ENCODE results near the gene COQ10B. TPM values are rescaled to one million over a fixed set of nuclear protein-coding genes. Genes with fewer than 3 reads are reported as not detected.
A peak's percentile ranks its signal among the peaks of the same experiment; 100 is the strongest.

Gene COQ10B
- total and polyA plus RNA-seq, 5 donors from 2014 or later, result 49.2 to 73.9 (median 55.4) TPM

- Mint-ChIP-seq H3K36me3 (peaks cover 15% of the 10 kb centered on the region), H3K4me3 (peak overlapping the region in 1 of 4 donors; percentile 71), H3K9me3 (no peaks in the 10 kb centered on the region), H3K4me1 (peaks cover 11 to 39% (median 23%) of the 10 kb centered on the region in 4 donors), H3K27ac (no peak overlapping the region), H3K27me3 (peaks cover 1% of the 10 kb centered on the region)
- Histone ChIP-seq H3K9me3 (ENCODE audit: control insufficient read depth in 2 of 2, low read length in 2 of 2) (no peaks in the 10 kb centered on the region), H3K4me3 (ENCODE audit: low read depth, low read length) (no peak overlapping the region), H3K4me1 (ENCODE audit: control insufficient read depth, insufficient read depth, low read length, poor library complexity, severe bottlenecking) (peaks cover 30% of the 10 kb centered on the region), H3K27ac (ENCODE audit: insufficient read depth, low read length, poor library complexity, severe bottlenecking) (no peak overlapping the region), H3K36me3 (ENCODE audit: control insufficient read depth, insufficient read depth, low read length) (peaks cover 15% of the 10 kb centered on the region), H3K27me3 (ENCODE audit: control insufficient read depth, insufficient read depth, low read length) (no peaks in the 10 kb centered on the region)
- DNase-seq (no peak), ATAC-seq (ENCODE audit: low read depth in 2 of 2) (no peak)
Measured at GRCh38 chr2:197504000-197504399, 50.6 kb downstream of the COQ10B start.

GRCh38 chr2:197504512-197504911, 51.2 kb downstream of the COQ10B start:
- no peak for DNase-seq
- H3K36me3 ChIP-seq (ENCODE audit: control insufficient read depth, insufficient read depth, low read length), result peaks cover 15% of the 10 kb centered on the region
- no peaks in the 10 kb centered on the region for H3K27me3 Mint-ChIP-seq
- H3K9me3 ChIP-seq (ENCODE audit: control insufficient read depth in 2 of 2, low read length in 2 of 2), result no peaks in the 10 kb centered on the region
- H3K4me3 Mint-ChIP-seq, result no peak overlapping the region
- H3K36me3 Mint-ChIP-seq, result peaks cover 15% of the 10 kb centered on the region
- peaks cover 27% of the 10 kb centered on the region for H3K4me1 ChIP-seq (ENCODE audit: control insufficient read depth, insufficient read depth, low read length, poor library complexity, severe bottlenecking)
- no peaks in the 10 kb centered on the region for H3K27me3 ChIP-seq (ENCODE audit: control insufficient read depth, insufficient read depth, low read length)
- no peak for ATAC-seq (ENCODE audit: low read depth in 2 of 2)
- no peaks in the 10 kb centered on the region for H3K9me3 Mint-ChIP-seq
- peak overlapping the region in 1 of 3 donors; percentile 48 for H3K27ac Mint-ChIP-seq
- no peak overlapping the region for H3K4me3 ChIP-seq (ENCODE audit: low read depth, low read length)
- peaks cover 11 to 39% (median 23%) of the 10 kb centered on the region in 4 donors for H3K4me1 Mint-ChIP-seq
- no peak overlapping the region for H3K27ac ChIP-seq (ENCODE audit: insufficient read depth, low read length, poor library complexity, severe bottlenecking)

- H3K9me3 Mint-ChIP-seq, result no peaks in the 10 kb centered on the region
- H3K36me3 ChIP-seq (ENCODE audit: control insufficient read depth, insufficient read depth, low read length), result peaks cover 15% of the 10 kb centered on the region
Measured at GRCh38 chr2:197506658-197507057, 53.3 kb downstream of the COQ10B start.

GRCh38 chr2:197513915-197514314, 60.6 kb downstream of the COQ10B start:
- peaks cover 20 to 42% (median 32%) of the 10 kb centered on the region in 4 donors for H3K4me1 Mint-ChIP-seq
- Histone ChIP-seq H3K4me1 (ENCODE audit: control insufficient read depth, insufficient read depth, low read length, poor library complexity, severe bottlenecking) (peaks cover 19% of the 10 kb centered on the region), H3K27ac (ENCODE audit: insufficient read depth, low read length, poor library complexity, severe bottlenecking) (peak overlapping the region; percentile 92), H3K9me3 (ENCODE audit: control insufficient read depth in 2 of 2, low read length in 2 of 2) (no peaks in the 10 kb centered on the region), H3K36me3 (ENCODE audit: control insufficient read depth, insufficient read depth, low read length) (no peaks in the 10 kb centered on the region), H3K27me3 (ENCODE audit: control insufficient read depth, insufficient read depth, low read length) (no peaks in the 10 kb centered on the region), H3K4me3 (ENCODE audit: low read depth, low read length) (no peak overlapping the region)
- peaks cover 1% of the 10 kb centered on the region for H3K36me3 Mint-ChIP-seq
- peaks cover 6% of the 10 kb centered on the region for H3K27me3 Mint-ChIP-seq
- H3K27ac Mint-ChIP-seq, result no peak overlapping the region
- H3K4me3 Mint-ChIP-seq, result peak overlapping the region in 2 of 4 donors; percentile 21 to 100
- no peaks in the 10 kb centered on the region for H3K9me3 Mint-ChIP-seq
- DNase-seq (no peak), ATAC-seq (ENCODE audit: low read depth in 2 of 2) (no peak)

More at GRCh38 chr2:197506658-197507057, 53.3 kb downstream of the COQ10B start:
- no peak for ATAC-seq (ENCODE audit: low read depth in 2 of 2)
- Mint-ChIP-seq H3K27me3 (no peaks in the 10 kb centered on the region), H3K36me3 (peaks cover 12% of the 10 kb centered on the region), H3K4me1 (peaks cover 11 to 27% (median 14%) of the 10 kb centered on the region in 4 donors), H3K27ac (no peak overlapping the region), H3K4me3 (peak overlapping the region in 1 of 4 donors; percentile 19)
- Histone ChIP-seq H3K9me3 (ENCODE audit: control insufficient read depth in 2 of 2, low read length in 2 of 2) (no peaks in the 10 kb centered on the region), H3K27ac (ENCODE audit: insufficient read depth, low read length, poor library complexity, severe bottlenecking) (no peak overlapping the region), H3K4me3 (ENCODE audit: low read depth, low read length) (no peak overlapping the region), H3K27me3 (ENCODE audit: control insufficient read depth, insufficient read depth, low read length) (no peaks in the 10 kb centered on the region), H3K4me1 (ENCODE audit: control insufficient read depth, insufficient read depth, low read length, poor library complexity, severe bottlenecking) (peaks cover 14% of the 10 kb centered on the region)
- no peak for DNase-seq

GRCh38 chr2:197514754-197515153, 61.4 kb downstream of the COQ10B start:
- Mint-ChIP-seq H3K36me3 (peaks cover 9% of the 10 kb centered on the region), H3K9me3 (peaks cover 0 to 1% (median 0%) of the 10 kb centered on the region in 7 donors), H3K27me3 (peaks cover 6% of the 10 kb centered on the region), H3K4me3 (peak overlapping the region; percentile 95 to 100 (median 98)), H3K27ac (peak overlapping the region; percentile 91 to 97 (median 93)), H3K4me1 (peaks cover 27 to 50% (median 40%) of the 10 kb centered on the region in 4 donors)
- peak overlapping the region; percentile 99 for H3K4me3 ChIP-seq (ENCODE audit: low read depth, low read length)
- H3K9me3 ChIP-seq (ENCODE audit: control insufficient read depth in 2 of 2, low read length in 2 of 2), result no peaks in the 10 kb centered on the region
- peaks cover 19% of the 10 kb centered on the region for H3K4me1 ChIP-seq (ENCODE audit: control insufficient read depth, insufficient read depth, low read length, poor library complexity, severe bottlenecking)
- DNase-seq (peak in 2 of 3 donors; percentile 18 to 55), ATAC-seq (ENCODE audit: low read depth in 2 of 2) (no peak)
- H3K36me3 ChIP-seq (ENCODE audit: control insufficient read depth, insufficient read depth, low read length), result peaks cover 2% of the 10 kb centered on the region
- peak overlapping the region; percentile 92 for H3K27ac ChIP-seq (ENCODE audit: insufficient read depth, low read length, poor library complexity, severe bottlenecking)
- H3K27me3 ChIP-seq (ENCODE audit: control insufficient read depth, insufficient read depth, low read length), result no peaks in the 10 kb centered on the region

- H3K36me3 Mint-ChIP-seq, result peaks cover 11% of the 10 kb centered on the region
- Histone ChIP-seq H3K36me3 (ENCODE audit: control insufficient read depth, insufficient read depth, low read length) (peaks cover 6% of the 10 kb centered on the region), H3K4me1 (ENCODE audit: control insufficient read depth, insufficient read depth, low read length, poor library complexity, severe bottlenecking) (peaks cover 19% of the 10 kb centered on the region), H3K27ac (ENCODE audit: insufficient read depth, low read length, poor library complexity, severe bottlenecking) (peak overlapping the region; percentile 92), H3K9me3 (ENCODE audit: control insufficient read depth in 2 of 2, low read length in 2 of 2) (no peaks in the 10 kb centered on the region), H3K27me3 (ENCODE audit: control insufficient read depth, insufficient read depth, low read length) (no peaks in the 10 kb centered on the region), H3K4me3 (ENCODE audit: low read depth, low read length) (peak overlapping the region; percentile 99)
- peaks cover 25 to 56% (median 44%) of the 10 kb centered on the region in 4 donors for H3K4me1 Mint-ChIP-seq
- H3K27me3 Mint-ChIP-seq, result peaks cover 6% of the 10 kb centered on the region
- DNase-seq (no peak), ATAC-seq (ENCODE audit: low read depth in 2 of 2) (no peak)
- peaks cover 0 to 1% (median 0%) of the 10 kb centered on the region in 7 donors for H3K9me3 Mint-ChIP-seq
- peak overlapping the region; percentile 91 to 97 (median 93) for H3K27ac Mint-ChIP-seq
- peak overlapping the region; percentile 95 to 100 (median 98) for H3K4me3 Mint-ChIP-seq
Measured at GRCh38 chr2:197515315-197515738, 62.0 kb downstream of the COQ10B start.

- peaks cover 6% of the 10 kb centered on the region for H3K27me3 Mint-ChIP-seq
Measured at GRCh38 chr2:197515739-197516392, 62.5 kb downstream of the COQ10B start, which contains the start of gene MOB4. Gene MOB4 (plus strand): TSS chr2:197516066. CDS start chr2:197516087, 21 bp downstream.

More at GRCh38 chr2:197515739-197516392, 62.5 kb downstream of the COQ10B start, which contains the start of gene MOB4:
- ATAC-seq (ENCODE audit: low read depth in 2 of 2) (peak; percentile 92 to 94), DNase-seq (peak; percentile 91 to 97 (median 93))
- H3K27me3 ChIP-seq (ENCODE audit: control insufficient read depth, insufficient read depth, low read length), result no peaks in the 10 kb centered on the region
- peak within 1 kb of the TSS; percentile 91 to 100 (median 93) for H3K27ac Mint-ChIP-seq
- H3K4me3 Mint-ChIP-seq, result peak within 1 kb of the TSS; percentile 95 to 100 (median 98)
- peak within 1 kb of the TSS; percentile 99 for H3K4me3 ChIP-seq (ENCODE audit: low read depth, low read length)
- H3K9me3 Mint-ChIP-seq, result peaks cover 0 to 3% (median 0%) of the 10 kb centered on the region in 7 donors
- peaks cover 27 to 59% (median 47%) of the 10 kb centered on the region in 4 donors for H3K4me1 Mint-ChIP-seq
- peaks cover 10% of the 10 kb centered on the region for H3K36me3 ChIP-seq (ENCODE audit: control insufficient read depth, insufficient read depth, low read length)
- no peaks in the 10 kb centered on the region for H3K9me3 ChIP-seq (ENCODE audit: control insufficient read depth in 2 of 2, low read length in 2 of 2)
- H3K27ac ChIP-seq (ENCODE audit: insufficient read depth, low read length, poor library complexity, severe bottlenecking), result peak within 1 kb of the TSS; percentile 92
- H3K36me3 Mint-ChIP-seq, result peaks cover 17% of the 10 kb centered on the region
- H3K4me1 ChIP-seq (ENCODE audit: control insufficient read depth, insufficient read depth, low read length, poor library complexity, severe bottlenecking), result peaks cover 19% of the 10 kb centered on the region

All from CD4-positive, CD25-positive, alpha-beta regulatory T cell (primary cell).